Ascending aorta (tissue), 2 donors: ENCODE data around the gene LMCD1. TPM values are rescaled to one million over a fixed set of nuclear protein-coding genes. Genes with fewer than 3 reads are reported as not detected.

Experiments used
- DNase-seq, 2 donors: peaks; one replicate each; pipeline ENCODE4 v3.0.0-alpha.2; 2019; ENCODE audit warnings: low spot score in 2 of 2
- H3K27ac ChIP-seq, 2 donors: fragments of 200-600 bp; sonication (generic); one replicate each; pipeline ENCODE4 v1.5.1; 2016 to 2017; ENCODE audit warnings: mild to moderate bottlenecking in 1 of 2
- H3K27me3 ChIP-seq: fragments of 200-600 bp; sonication (generic); one replicate; pipeline ENCODE4 v1.5.1; 2017
- H3K36me3 ChIP-seq, 2 donors: fragments of 200-600 bp; sonication (generic); one replicate each; pipeline ENCODE4 v1.5.1; 2016
- H3K4me1 ChIP-seq, 2 donors: fragments of 200-600 bp; sonication (generic); one replicate each; pipeline ENCODE4 v1.5.1; 2016 to 2017; ENCODE audit warnings: mild to moderate bottlenecking in 1 of 2
- H3K4me3 ChIP-seq, 2 donors: fragments of 200-600 bp; sonication (generic); one replicate each; pipeline ENCODE4 v1.5.1; 2016 to 2017; ENCODE audit warnings: mild to moderate bottlenecking in 1 of 2
- H3K9me3 ChIP-seq, 2 donors: fragments of 200-600 bp; sonication (generic); one replicate each; pipeline ENCODE4 v1.5.1; 2016
- intact Hi-C: fragments of 100-400 bp; cut with DNase I; formaldehyde crosslinking; loops from one replicate; pipeline ENCODE4 v1.15.1; 2023
- total RNA-seq: library from RNA; depleted of rRNA; stranded (reverse); fragments of >200 nt; gene quantifications from one replicate; pipeline ENCODE4 v1.1.0, GENCODE V29; 2016
- TF ChIP-seq, protein P1 (sequence below), 3 experiments: fragments of 200-600 bp in 2 of 3; fragments of 450-650 bp in 1 of 3; sonication (generic) in 2 of 3; IDR thresholded peaks; one replicate each; pipeline ENCODE4 v1.5.1; 2016 to 2019; ENCODE audit warnings: antibody characterized with exemption in 3 of 3, mild to moderate bottlenecking in 1 of 3, moderate library complexity in 1 of 3

Gene LMCD1
- total RNA-seq, 1 donor from 2014 or later, result 634 TPM

DNA sequence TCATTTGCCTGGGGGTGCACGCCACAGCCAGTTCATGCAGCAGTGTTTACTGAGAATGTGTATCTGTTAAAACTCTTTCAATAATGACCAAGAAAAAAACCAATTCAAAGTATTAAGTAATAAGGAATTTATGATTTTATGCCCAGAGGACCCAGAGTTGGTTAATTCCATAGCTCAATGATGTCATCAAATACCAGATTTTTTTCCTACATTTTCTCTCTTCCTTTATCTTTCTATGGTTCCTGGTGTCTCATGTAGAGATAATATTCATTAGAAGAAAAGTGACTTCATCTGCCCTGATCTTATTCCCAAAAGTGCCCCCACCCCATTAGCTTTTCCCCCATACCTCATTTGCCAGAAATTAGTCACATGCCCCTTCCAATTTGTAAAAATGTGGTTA, 44.6 kb upstream of the LMCD1 start:
- H3K36me3 ChIP-seq, result no peaks in the 10 kb centered on the region
- peak overlapping the region; percentile 93 to 97 for H3K27ac ChIP-seq
- intact Hi-C loops, result no loop called here
- no peaks in the 10 kb centered on the region for H3K9me3 ChIP-seq
- DNase-seq, result no peak
- peaks cover 0 to 58% of the 10 kb centered on the region in 2 donors for H3K4me1 ChIP-seq
- no peak overlapping the region for H3K4me3 ChIP-seq
- H3K27me3 ChIP-seq, result no peaks in the 10 kb centered on the region
- TF ChIP-seq, protein P1, sequence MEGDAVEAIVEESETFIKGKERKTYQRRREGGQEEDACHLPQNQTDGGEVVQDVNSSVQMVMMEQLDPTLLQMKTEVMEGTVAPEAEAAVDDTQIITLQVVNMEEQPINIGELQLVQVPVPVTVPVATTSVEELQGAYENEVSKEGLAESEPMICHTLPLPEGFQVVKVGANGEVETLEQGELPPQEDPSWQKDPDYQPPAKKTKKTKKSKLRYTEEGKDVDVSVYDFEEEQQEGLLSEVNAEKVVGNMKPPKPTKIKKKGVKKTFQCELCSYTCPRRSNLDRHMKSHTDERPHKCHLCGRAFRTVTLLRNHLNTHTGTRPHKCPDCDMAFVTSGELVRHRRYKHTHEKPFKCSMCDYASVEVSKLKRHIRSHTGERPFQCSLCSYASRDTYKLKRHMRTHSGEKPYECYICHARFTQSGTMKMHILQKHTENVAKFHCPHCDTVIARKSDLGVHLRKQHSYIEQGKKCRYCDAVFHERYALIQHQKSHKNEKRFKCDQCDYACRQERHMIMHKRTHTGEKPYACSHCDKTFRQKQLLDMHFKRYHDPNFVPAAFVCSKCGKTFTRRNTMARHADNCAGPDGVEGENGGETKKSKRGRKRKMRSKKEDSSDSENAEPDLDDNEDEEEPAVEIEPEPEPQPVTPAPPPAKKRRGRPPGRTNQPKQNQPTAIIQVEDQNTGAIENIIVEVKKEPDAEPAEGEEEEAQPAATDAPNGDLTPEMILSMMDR (IDR thresholded peaks at IDR 0.05), result no peak

DNA sequence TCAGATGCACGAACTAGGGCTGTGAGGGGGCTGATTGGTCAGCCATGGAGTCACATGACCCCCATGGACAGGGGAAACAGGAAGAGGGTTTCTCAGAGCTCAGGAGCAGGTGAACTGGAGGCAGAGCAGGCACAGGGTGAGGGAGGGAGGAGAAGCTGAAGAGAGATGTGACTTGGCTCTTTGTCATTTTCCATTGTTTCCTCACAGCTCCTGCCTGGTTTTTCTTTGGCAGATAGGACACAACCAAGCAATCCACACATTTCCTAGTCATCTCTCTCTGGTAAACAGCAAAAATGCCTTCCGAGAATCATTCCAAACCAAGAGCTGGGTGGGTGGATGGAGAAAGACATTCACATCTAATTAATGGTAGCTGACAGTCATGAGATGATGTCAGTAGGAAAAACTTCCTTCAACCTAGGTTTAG, 43.4 kb upstream of the LMCD1 start:
- Histone ChIP-seq H3K27me3 (no peaks in the 10 kb centered on the region), H3K36me3 (no peaks in the 10 kb centered on the region), H3K4me1 (peaks cover 0 to 54% of the 10 kb centered on the region in 2 donors), H3K4me3 (no peak overlapping the region), H3K9me3 (no peaks in the 10 kb centered on the region), H3K27ac (peak overlapping the region; percentile 93 to 97)
- intact Hi-C loops, result loop anchor here (1.0 kb wide), 3 partner anchors 14 to 43 kb away; partner anchors contain the start of gene LMCD1
- TF ChIP-seq, protein P1 (IDR thresholded peaks at IDR 0.05), result no peak
- DNase-seq, result peak in 1 of 2 donors; percentile 76

DNA sequence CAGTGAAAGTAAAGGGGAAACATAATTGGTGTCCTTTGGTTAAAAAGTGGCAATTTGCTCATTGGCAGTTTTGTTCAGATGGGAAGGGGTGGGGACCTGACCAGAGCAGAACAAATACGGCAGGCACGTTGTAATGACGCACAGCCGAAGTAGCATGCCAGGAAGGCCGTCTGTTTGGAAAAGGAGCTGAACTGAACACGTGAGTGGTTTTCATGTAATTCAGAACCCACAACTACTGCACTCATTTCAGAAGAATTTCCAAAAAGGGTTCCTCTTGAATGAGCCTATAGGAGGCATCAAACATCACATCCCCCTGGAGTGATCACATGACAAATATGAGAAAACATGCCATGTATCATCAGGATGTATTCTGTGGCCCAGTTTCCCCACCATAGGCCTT, 42.9 kb upstream of the LMCD1 start:
- peak; percentile 77 to 96 for DNase-seq
- intact Hi-C loops, result loop anchor here (1.0 kb wide), 3 partner anchors 14 to 43 kb away; partner anchors contain the start of gene LMCD1
- no peak overlapping the region for H3K4me3 ChIP-seq
- no peaks in the 10 kb centered on the region for H3K9me3 ChIP-seq
- H3K27ac ChIP-seq, result peak overlapping the region; percentile 93 to 97
- peaks cover 0 to 54% of the 10 kb centered on the region in 2 donors for H3K4me1 ChIP-seq
- TF ChIP-seq, protein P1 (IDR thresholded peaks at IDR 0.05), result no peak
- H3K27me3 ChIP-seq, result no peaks in the 10 kb centered on the region
- no peaks in the 10 kb centered on the region for H3K36me3 ChIP-seq

- H3K27ac ChIP-seq, result peak overlapping the region; percentile 93 to 97
- no peaks in the 10 kb centered on the region for H3K9me3 ChIP-seq
- H3K4me3 ChIP-seq, result no peak overlapping the region
- intact Hi-C loops, result no loop called here
- TF ChIP-seq, protein P1 (IDR thresholded peaks at IDR 0.05), result no peak
- H3K36me3 ChIP-seq, result no peaks in the 10 kb centered on the region
- DNase-seq, result no peak
- H3K27me3 ChIP-seq, result no peaks in the 10 kb centered on the region
- H3K4me1 ChIP-seq, result peaks cover 0 to 58% of the 10 kb centered on the region in 2 donors
Measured at GRCh38 chr3:8460050-8460708, 41.4 kb upstream of the LMCD1 start.

GRCh38 chr3:8460815-8461456, 40.7 kb upstream of the LMCD1 start:
- intact Hi-C loops, result loop anchor here (1.0 kb wide), 1 partner anchor 22 kb away; no protein-coding TSS in a partner anchor
- H3K36me3 ChIP-seq, result no peaks in the 10 kb centered on the region
- no peaks in the 10 kb centered on the region for H3K9me3 ChIP-seq
- H3K4me1 ChIP-seq, result peaks cover 0 to 55% of the 10 kb centered on the region in 2 donors
- peak in 1 of 2 donors; percentile 86 for DNase-seq
- H3K4me3 ChIP-seq, result no peak overlapping the region
- H3K27ac ChIP-seq, result peak overlapping the region; percentile 93 to 97
- TF ChIP-seq, protein P1 (IDR thresholded peaks at IDR 0.05), result no peak
- H3K27me3 ChIP-seq, result no peaks in the 10 kb centered on the region
